ENCODE measurements around the gene CD38.

The CD38 gene

GRCh38 chr4:15765391-15765790 lies 12.7 kb upstream of the CD38 start:
- no peak for DNase-seq

GRCh38 chr4:15765910-15766697 lies 12.0 kb upstream of the CD38 start:
- DNase-seq, result peak; percentile 45

- no peak for DNase-seq
Observed at GRCh38 chr4:15766821-15767220, 11.3 kb upstream of the CD38 start.

DNA sequence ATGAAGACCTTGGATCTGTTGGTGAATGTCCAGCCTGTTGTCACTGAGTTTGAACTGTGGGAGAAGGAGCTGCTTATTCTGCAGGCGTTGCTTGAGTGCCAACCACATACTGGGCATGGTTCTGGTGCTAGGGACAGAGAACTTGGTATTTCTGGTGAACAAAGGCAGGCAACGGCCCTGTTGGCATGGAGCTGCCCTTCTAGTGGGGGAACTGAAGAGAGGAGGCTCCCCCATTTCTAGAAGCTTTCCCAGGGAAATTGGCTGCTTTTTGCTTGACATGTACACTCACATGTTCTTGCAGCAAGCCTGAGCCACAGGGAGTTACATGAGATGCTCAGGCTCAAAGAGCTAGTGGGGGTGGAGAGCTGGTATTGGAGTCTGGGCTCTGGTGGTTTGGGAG lies 8.9 kb upstream of the CD38 start:
- DNase-seq, result no peak

- peak; percentile 51 for DNase-seq
Observed at GRCh38 chr4:15771216-15772058, 6.7 kb upstream of the CD38 start.

- no peak for DNase-seq
Observed at GRCh38 chr4:15774020-15774420, 4.1 kb upstream of the CD38 start.

DNA sequence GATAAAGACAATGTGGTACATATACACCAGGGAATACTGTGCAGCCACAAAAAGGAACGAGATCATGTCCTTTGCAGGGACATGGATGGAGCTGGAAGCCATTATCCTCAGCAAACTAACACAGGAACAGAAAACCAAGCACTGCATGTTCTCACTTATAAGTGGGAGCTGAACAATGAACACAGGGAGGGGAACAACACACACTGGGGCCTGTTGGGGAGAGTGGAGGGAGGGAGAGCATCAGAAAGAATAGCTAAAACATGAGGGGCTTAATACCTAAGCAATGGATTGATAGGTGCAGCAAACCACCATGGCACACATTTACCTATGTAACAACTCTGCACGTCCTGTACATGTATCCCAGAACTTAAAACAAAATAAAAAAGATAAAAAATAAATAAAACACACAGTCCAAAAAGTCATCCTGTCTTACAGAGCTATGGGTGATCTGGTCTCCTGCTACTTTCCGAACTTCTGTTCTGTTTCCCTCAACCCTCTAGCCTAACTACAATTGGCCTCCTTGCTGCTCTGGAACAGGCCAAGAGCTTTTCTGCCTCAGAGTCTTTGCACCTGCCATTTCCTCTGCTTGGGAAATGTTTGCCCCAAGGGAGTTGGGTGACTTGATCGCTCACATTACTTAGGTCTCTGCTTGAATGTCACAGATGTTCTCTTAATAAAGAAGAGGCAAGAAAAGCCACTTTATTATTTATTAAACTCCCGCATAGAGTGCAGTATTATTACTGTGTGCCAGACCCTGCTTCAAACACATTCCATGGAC lies 1.1 kb upstream of the CD38 start:
- no peak for DNase-seq

- no peak for DNase-seq
Observed at GRCh38 chr4:15777697-15778288, 335 bp upstream of the CD38 start.

DNA sequence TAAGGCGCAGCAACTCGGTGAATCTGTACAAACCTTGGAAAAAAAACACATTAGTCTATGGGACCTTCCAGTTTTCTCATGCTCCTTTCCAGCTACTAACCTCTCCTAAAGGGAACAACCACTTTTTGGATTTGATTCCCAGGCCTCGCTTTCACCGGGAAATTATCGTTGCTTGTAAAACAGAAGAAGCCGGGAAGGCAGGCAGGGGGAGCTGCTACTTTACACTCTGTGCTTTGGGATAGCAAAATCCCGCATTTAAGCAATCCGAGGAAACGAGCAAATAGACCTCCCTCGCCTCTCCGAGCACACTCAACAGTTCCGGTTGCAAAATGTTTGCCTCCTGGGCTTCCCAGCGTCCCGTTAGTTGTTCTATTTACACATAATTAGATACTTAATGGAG lies 1.2 kb downstream of the CD38 start:
- DNase-seq, result no peak

DNA sequence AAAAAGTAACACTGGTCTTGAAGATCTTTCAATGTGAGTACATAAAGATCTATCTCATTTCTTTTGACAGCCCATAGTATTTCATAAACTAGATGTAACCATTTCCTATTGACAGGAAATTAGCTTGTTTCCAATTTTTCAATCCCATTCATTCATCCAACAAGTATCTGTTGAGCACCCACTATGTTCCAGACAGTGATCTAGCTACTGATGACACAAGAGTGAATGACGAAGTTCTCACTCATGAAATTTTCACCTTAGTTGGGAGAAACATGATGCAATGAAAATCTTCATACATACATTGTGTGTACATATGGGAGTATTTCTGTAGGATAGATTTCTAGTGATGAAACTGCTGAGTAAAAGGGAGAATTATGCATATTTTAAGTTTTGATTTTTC lies 1.7 kb downstream of the CD38 start:
- DNase-seq, result no peak

- peak; percentile 41 for DNase-seq
Observed at GRCh38 chr4:15781427-15782095, 3.4 kb downstream of the CD38 start.

GRCh38 chr4:15783676-15784075 lies 5.5 kb downstream of the CD38 start:
- no peak for DNase-seq

- no peak for DNase-seq
Observed at GRCh38 chr4:15784959-15785634, 7.0 kb downstream of the CD38 start.

GRCh38 chr4:15786743-15787142 lies 8.6 kb downstream of the CD38 start:
- DNase-seq, result no peak

GRCh38 chr4:15792974-15793373 lies 14.8 kb downstream of the CD38 start:
- no peak for DNase-seq

GRCh38 chr4:15793506-15794363 lies 15.6 kb downstream of the CD38 start:
- no peak for DNase-seq

DNA sequence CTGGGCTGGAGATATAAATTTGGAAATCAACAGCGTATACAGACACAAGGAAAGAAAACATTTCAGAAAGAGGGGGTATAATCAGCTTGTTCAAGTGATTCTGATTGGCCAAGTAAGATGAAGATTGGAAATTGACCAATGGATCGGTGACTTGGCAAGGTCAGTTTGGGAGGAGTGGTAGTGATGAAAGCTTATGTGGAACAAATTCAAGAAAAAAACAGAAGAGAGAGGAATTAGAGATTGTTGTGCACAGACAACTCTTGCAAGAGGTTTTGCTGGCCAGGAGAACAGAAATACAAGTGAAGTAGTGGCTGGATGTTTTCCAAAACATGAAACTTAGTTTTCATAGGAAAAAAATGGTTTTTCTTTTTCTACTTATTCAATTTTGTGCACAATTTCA lies 16.3 kb downstream of the CD38 start:
- no peak for DNase-seq

DNA sequence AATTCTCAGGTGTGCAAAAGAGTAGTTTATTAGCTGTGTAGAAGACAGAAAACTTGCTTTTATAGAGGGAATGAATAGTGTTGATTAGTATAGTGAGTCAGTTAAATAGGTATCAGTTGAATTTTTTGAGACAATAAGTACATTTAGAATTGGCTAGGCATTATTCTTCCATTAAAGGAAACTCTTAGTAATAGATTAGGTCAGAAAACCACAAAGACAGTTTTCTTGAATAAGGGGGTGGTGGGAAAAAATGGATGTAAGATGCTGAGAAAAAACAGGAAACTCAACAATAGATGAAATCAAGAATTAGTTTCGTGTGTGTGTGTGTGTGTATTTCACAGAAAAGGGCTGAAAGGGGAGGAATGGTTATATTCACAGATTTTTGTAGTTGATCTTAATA lies 16.8 kb downstream of the CD38 start:
- DNase-seq, result no peak

DNA sequence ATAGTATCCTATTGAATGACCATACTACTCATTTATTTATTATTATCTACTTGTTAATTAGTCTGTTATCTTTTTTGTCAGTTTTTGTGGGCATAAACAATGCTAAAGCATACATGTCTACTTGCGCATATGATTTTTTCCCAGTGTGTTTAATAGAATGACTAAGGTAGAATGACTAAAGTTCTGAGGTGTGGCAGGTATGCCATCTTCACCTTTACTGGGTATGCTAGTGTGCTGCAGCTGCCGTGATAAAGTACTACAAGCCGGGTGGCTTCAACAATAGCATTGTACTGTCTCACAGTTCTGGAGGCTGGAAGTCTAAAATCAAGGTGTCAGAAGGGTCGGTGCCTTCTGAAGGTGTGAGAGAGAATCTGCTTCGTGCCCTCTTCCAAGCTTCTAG lies 19.2 kb downstream of the CD38 start:
- DNase-seq, result no peak

- no peak for DNase-seq
Observed at GRCh38 chr4:15799141-15799540, 21.0 kb downstream of the CD38 start.

GRCh38 chr4:15799701-15800100 lies 21.6 kb downstream of the CD38 start:
- DNase-seq, result no peak
